Ascending aorta (tissue), 1 donor: ENCODE results near the gene MC3R. TPM values are rescaled to one million over a fixed set of nuclear protein-coding genes. Genes with fewer than 3 reads are reported as not detected.

Experiments used
- total RNA-seq: library from RNA; depleted of rRNA; stranded (reverse); fragments of >200 nt; gene quantifications from one replicate; pipeline ENCODE4 v1.1.0, GENCODE V29; 2016

MC3R gene
- total RNA-seq, 1 donor from 2014 or later = not detected

Other genes starting within 250 kb of the MC3R start
- gene CBLN4, start 243.2 kb upstream of the MC3R start, total RNA-seq = 0.11 TPM
- 17.9 TPM for gene FAM210B, start 110.2 kb downstream of the MC3R start, total RNA-seq
- not detected for gene AURKA, start 143.5 kb downstream of the MC3R start, total RNA-seq
- gene CSTF1, start 143.9 kb downstream of the MC3R start, total RNA-seq = 13.7 TPM
- gene CASS4, start 163.5 kb downstream of the MC3R start, total RNA-seq = 11.2 TPM
- 54.5 TPM for gene RTF2, start 219.9 kb downstream of the MC3R start, total RNA-seq